Epidermal melanocyte (primary cell): ENCODE data around the gene CCDC34.

ENCODE experiments used
- DNase-seq: peaks from one replicate; pipeline ENCODE4 v3.0.0; 2011; ENCODE audit warnings: low spot score; ENCODE audit not compliant: insufficient read length

CCDC34 gene

DNA sequence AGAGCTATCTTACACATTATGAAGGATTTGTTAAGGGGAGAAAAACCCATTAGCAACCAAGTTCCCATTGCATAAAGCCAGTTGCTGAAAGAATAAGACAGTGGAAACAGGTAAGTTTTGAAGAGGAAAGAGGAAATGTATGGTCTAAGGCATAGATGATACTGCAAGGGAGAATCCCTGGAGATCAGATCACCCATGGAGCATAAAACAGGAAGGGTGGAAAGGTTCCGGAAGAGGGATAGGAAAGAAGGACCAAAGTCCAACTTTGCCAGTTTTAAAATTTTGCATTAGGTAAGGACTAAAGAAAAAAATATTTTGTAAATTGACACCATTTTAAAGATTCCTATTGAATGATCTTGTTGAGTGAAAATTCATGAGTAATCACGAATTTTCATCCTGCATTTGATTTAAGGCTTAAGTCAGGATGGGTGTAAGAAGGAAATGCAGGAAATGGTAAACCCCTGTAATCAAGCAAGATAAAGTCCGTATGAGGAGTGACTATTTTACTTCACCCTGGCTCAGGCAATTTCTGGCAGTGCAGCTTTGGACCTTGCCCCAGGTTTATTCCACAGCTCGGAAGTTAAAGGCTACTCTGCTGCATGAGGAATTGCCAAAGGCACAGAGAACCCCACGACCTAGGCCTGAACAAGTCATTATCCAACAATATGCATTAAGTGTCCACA is 70.9 kb downstream of the CCDC34 start:
- no peak for DNase-seq

DNA sequence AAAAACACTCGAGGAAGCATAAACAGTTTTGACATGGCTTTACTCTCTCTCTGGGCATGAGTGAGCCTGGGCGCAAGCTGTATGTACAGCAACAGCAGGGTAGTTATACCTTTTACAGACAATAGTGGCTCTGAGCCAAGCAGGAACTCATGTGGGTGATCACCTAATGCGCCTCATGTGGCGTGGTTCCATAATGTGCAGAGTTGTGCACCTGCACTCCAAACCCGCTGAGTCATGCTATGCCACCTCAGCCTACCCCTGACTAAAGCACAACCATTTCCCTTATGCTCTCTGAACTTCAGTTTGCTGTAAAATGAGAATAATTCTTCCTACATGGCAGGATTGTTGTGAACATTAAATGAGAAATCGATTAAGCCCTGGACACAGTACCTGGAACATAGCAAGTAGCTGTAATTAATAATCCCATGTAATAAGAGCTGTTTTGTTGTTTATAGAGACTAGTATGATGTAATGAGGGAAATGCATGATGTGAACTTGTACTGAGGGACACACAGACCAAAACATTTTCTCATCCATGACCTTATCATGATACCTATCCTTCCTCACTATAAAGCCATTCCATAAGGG is 71.6 kb downstream of the CCDC34 start:
- DNase-seq: no peak

DNA sequence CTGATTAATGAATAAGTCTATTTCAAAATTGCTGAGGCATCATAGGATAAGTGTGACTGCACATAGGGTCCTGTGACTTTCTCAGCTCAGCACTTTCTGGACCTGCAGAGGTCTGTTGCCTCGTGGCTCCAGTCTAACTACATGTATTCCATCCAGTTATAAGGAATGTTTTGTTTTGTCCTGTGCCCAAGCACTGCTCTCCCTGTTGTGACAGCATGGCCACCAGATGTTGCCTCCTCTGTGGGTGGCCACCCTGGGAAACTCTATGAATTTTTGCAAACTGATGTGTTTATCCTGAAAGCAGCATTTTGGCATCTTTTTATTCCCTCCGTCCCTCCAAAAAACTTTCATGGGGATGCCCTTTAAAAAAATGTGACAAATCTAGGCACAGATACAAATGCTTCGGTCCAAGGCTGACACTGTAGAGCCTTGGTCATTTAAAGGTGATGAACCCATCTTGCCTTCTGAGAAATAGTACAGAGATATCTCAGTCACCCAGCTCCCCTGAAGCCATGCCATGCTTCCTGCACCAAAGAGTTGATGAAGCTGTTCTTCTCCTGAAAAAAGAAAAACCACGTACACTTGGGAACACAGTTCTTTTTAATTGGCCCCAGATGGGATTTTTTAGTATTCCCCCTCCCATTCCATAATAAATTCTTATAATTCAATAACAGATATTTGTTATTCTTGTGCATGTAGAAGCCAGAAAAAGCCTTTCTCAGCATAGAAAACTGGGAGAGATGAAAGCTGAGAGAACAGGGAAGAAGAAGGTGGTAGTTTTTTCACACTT is 72.6 kb downstream of the CCDC34 start:
- DNase-seq: peak; percentile 61
